GM12891 (cell line): ENCODE measurements around the gene NKD1.

Experiments
- DNase-seq: peaks from one replicate; pipeline ENCODE4 v3.0.0; 2011; ENCODE audit warnings: low spot score; ENCODE audit not compliant: insufficient read length
- FAIRE-seq: peaks from 2 replicates; lab custom pipeline; 2011; peaks lifted over from hg19 to GRCh38; lab: Jason Lieb, UNC
- PAX5 ChIP-seq: IDR thresholded peaks from 2 replicates; pipeline ENCODE4 v1.6.1; 2011; ENCODE audit warnings: low read length, moderate library complexity, mild to moderate bottlenecking; ENCODE audit not compliant: insufficient read depth, severe bottlenecking
- POLR2A ChIP-seq: IDR thresholded peaks from 2 replicates; pipeline ENCODE4 v1.6.1; 2011; ENCODE audit warnings: low read depth, low read length, control low read depth
- POLR2AphosphoS5 ChIP-seq: IDR thresholded peaks from 2 replicates; pipeline ENCODE4 v1.6.1; 2011; ENCODE audit warnings: low read depth, low read length, control low read depth
- POU2F2 ChIP-seq: IDR thresholded peaks from 2 replicates; pipeline ENCODE4 v1.6.1; 2011; ENCODE audit warnings: low read depth, mild to moderate bottlenecking, control low read depth, low read length, moderate library complexity
- SPI1 ChIP-seq: IDR thresholded peaks from 2 replicates; pipeline ENCODE4 v1.6.1; 2011; ENCODE audit warnings: low read depth, low read length, control low read depth
- TAF1 ChIP-seq: IDR thresholded peaks from 2 replicates; pipeline ENCODE4 v1.6.1; 2011; ENCODE audit warnings: low read depth, low read length, control low read depth

The NKD1 gene

GRCh38 chr16:50548909-50549560, 839 bp downstream of the NKD1 start:
- TF ChIP-seq POU2F2 (no peak), PAX5 (no peak), SPI1 (no peak), POLR2A (no peak), TAF1 (no peak)
- no peak for FAIRE-seq
- no peak for DNase-seq

GRCh38 chr16:50549561-50549915, 1.3 kb downstream of the NKD1 start:
- DNase-seq, result no peak
- no peak for TF ChIP-seq POU2F2
- no peak for TF ChIP-seq POLR2A
- TF ChIP-seq PAX5, result no peak
- TF ChIP-seq SPI1, result no peak
- TF ChIP-seq TAF1, result no peak
- TF ChIP-seq POLR2AphosphoS5, result no peak
- FAIRE-seq, result no peak

DNA sequence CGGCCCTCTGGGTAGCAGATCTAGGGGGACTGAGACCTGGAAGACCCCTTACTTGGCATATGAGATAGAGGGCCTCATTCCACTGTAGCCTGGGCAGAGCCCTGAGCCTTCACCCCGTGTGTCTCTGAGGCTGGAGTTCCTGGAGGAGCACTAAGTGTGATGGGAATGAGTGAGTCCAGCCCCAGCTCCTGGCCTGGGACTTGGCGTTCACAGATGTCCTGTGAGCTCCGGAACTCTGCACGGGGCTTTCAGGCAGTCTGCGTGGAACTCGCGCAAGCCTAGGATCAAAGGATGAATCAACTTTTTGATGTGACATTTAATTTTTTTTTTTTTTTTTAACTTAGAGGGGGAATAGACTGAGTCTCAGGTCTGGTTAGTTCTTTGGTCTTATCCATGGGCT, 1.8 kb downstream of the NKD1 start:
- DNase-seq (no peak), FAIRE-seq (no peak)
- TF ChIP-seq POU2F2 (no peak), SPI1 (no peak), POLR2A (no peak), PAX5 (no peak), POLR2AphosphoS5 (no peak), TAF1 (no peak)

DNA sequence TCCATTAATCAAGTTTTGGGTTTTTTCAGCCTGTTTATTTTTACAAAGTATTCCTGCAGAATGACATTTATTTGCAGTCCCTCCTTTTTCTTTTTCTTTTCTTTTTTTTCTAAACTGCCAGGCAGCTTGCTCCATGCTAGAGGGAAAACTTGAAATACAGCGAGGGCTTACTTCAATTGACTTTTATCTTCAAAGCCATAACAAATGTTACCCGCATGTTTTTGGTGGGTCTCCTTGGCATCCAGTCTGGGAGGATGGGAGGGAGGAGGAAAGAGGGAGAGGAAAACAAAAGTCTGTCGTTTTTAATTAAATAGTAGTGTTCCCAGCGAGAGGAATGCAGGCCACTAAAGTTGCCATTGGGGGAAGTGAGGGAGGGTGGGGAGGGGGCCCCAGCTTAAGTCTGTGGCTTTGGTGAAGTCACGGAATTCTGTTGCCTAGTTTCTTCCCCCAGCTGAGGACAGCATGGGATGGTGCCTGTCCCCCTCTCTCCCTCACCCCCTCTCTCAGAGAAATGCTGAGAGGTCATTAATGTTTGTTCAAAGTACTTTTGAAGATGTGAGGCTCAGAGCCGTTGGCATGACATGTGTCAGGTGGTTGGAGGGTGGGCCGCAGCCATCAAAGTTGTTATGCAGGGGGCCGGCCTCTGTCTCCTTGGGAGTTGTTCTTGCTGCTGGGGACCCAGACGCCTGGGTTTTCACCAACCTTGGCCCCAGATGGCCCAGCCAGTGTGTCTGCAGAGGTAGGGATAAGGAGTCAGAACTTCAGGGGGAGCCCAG, 2.9 kb downstream of the NKD1 start:
- no peak for TF ChIP-seq POLR2AphosphoS5
- TF ChIP-seq POU2F2, result no peak
- no peak for TF ChIP-seq PAX5
- TF ChIP-seq SPI1, result no peak
- TF ChIP-seq POLR2A, result no peak
- TF ChIP-seq TAF1, result no peak
- FAIRE-seq, result no peak
- no peak for DNase-seq

- no peak for FAIRE-seq
Measured at GRCh38 chr16:50552476-50553101, 4.4 kb downstream of the NKD1 start.

DNA sequence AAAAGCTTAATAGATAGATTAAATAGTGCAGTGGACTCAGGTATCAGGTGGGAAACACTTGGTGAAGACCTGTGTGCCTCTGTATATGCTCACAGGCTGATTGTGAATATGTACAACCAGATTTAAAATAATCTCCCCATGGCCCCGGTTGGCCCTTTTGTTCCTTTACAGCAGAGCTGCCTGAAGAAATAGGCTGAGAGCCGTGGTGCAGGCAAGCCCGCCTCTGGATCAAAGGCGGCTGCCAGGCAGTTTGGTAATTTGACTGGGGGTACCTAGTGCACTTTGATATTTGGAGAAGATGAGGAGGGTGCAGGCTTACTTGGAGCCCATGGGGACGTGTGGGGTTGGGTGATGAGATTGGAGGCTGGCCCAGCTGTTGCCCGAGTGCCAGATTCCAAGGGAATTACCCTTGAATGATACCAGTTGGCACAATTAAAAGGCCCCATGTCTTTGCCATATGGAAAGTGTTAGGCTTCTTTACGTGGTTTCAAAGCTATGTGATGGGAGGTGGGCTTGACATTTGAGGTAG, 5.0 kb downstream of the NKD1 start:
- DNase-seq, result no peak
- TF ChIP-seq POLR2A, result no peak
- no peak for TF ChIP-seq PAX5
- no peak for TF ChIP-seq POLR2AphosphoS5
- no peak for FAIRE-seq

More at GRCh38 chr16:50552476-50553101, 4.4 kb downstream of the NKD1 start:
- no peak for DNase-seq
- TF ChIP-seq POLR2AphosphoS5, result no peak
- TF ChIP-seq PAX5, result no peak
- no peak for TF ChIP-seq POLR2A
- no peak for TF ChIP-seq TAF1
- no peak for TF ChIP-seq SPI1
- no peak for TF ChIP-seq POU2F2

- DNase-seq (no peak), FAIRE-seq (no peak)
Measured at GRCh38 chr16:50553731-50554360, 5.7 kb downstream of the NKD1 start.

GRCh38 chr16:50555269-50555875, 7.2 kb downstream of the NKD1 start:
- TF ChIP-seq POLR2AphosphoS5 (no peak), TAF1 (no peak), SPI1 (no peak), POU2F2 (no peak), PAX5 (no peak), POLR2A (no peak)
- DNase-seq, result no peak
- no peak for FAIRE-seq

More at GRCh38 chr16:50553731-50554360, 5.7 kb downstream of the NKD1 start:
- no peak for TF ChIP-seq POLR2A
- TF ChIP-seq SPI1, result no peak
- no peak for TF ChIP-seq POU2F2
- no peak for TF ChIP-seq POLR2AphosphoS5
- no peak for TF ChIP-seq PAX5
- TF ChIP-seq TAF1, result no peak

GRCh38 chr16:50555952-50556673, 7.9 kb downstream of the NKD1 start:
- TF ChIP-seq POLR2AphosphoS5 (no peak), POLR2A (no peak), TAF1 (no peak), PAX5 (no peak), SPI1 (no peak), POU2F2 (no peak)
- FAIRE-seq (no peak), DNase-seq (no peak)
